Endothelial cell (in vitro differentiated cells): ENCODE results near the gene PEX5L. TPM values are rescaled to one million over a fixed set of nuclear protein-coding genes. Genes with fewer than 3 reads are reported as not detected.

ENCODE experiments used
- DNase-seq: peaks from one replicate; pipeline ENCODE4 v3.0.0; 2021; ENCODE audit warnings: low spot score
- H3K27ac Mint-ChIP-seq: one replicate; pipeline ENCODE4 v1.8.0; 2021; ENCODE audit warnings: mixed read lengths, inconsistent platforms; ENCODE audit not compliant: unreplicated experiment
- H3K27me3 Mint-ChIP-seq: one replicate; pipeline ENCODE4 v1.8.0; 2021; ENCODE audit warnings: mild to moderate bottlenecking, moderate library complexity, mixed read lengths, inconsistent platforms; ENCODE audit not compliant: unreplicated experiment
- H3K36me3 Mint-ChIP-seq: one replicate; pipeline ENCODE4 v1.8.0; 2021; ENCODE audit warnings: mild to moderate bottlenecking, low read depth, mixed read lengths, inconsistent platforms; ENCODE audit not compliant: unreplicated experiment
- H3K4me1 Mint-ChIP-seq: one replicate; pipeline ENCODE4 v1.8.0; 2021; ENCODE audit warnings: mild to moderate bottlenecking, mixed read lengths, inconsistent platforms; ENCODE audit not compliant: unreplicated experiment
- H3K4me3 Mint-ChIP-seq: one replicate; pipeline ENCODE4 v1.8.0; 2021; ENCODE audit warnings: mild to moderate bottlenecking, mixed read lengths, inconsistent platforms; ENCODE audit not compliant: unreplicated experiment
- H3K9me3 Mint-ChIP-seq: one replicate; pipeline ENCODE4 v1.8.0; 2021; ENCODE audit warnings: mixed read lengths, inconsistent platforms; ENCODE audit not compliant: unreplicated experiment
- total RNA-seq: library from RNA; stranded (reverse); fragmentation: NEBNext Ultra II Directional; extraction: Animal tissue kit (Norgen Biotek cat#: 25700); gene quantifications from one replicate; pipeline ENCODE4 v1.2.1, GENCODE V29; 2021; ENCODE audit not compliant: unreplicated experiment
- TF ChIP-seq, protein P1 (sequence below): fragments of 200-600 bp; sonication (generic); IDR thresholded peaks from one replicate; pipeline ENCODE4 v1.5.0; 2021; ENCODE audit warnings: antibody characterized with exemption; ENCODE audit not compliant: unreplicated experiment

The PEX5L gene
- total RNA-seq, 1 donor from 2014 or later = 5.2 TPM

DNA sequence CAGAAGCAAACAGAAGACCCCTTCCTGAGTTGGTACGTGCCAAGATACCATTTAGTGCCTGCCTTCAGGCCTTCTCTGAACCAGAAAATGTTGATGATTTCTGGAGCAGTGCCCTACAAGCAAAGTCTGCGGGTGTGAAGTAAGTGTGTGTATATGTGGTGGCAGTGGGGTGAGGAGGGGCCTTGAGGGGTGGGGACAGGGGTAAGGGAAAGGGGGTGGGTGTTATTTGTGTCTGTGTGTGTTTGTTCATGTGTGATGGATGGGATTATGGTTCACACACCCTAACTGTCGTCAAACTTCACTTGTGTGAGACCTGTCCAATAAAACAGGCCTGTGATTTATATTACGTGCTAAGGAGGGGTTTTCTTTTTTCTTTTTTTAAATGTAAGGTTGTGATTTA lies 291.7 kb downstream of the PEX5L start:
- TF ChIP-seq, protein P1, sequence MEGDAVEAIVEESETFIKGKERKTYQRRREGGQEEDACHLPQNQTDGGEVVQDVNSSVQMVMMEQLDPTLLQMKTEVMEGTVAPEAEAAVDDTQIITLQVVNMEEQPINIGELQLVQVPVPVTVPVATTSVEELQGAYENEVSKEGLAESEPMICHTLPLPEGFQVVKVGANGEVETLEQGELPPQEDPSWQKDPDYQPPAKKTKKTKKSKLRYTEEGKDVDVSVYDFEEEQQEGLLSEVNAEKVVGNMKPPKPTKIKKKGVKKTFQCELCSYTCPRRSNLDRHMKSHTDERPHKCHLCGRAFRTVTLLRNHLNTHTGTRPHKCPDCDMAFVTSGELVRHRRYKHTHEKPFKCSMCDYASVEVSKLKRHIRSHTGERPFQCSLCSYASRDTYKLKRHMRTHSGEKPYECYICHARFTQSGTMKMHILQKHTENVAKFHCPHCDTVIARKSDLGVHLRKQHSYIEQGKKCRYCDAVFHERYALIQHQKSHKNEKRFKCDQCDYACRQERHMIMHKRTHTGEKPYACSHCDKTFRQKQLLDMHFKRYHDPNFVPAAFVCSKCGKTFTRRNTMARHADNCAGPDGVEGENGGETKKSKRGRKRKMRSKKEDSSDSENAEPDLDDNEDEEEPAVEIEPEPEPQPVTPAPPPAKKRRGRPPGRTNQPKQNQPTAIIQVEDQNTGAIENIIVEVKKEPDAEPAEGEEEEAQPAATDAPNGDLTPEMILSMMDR = no peak
- no peak for DNase-seq
- H3K27me3 Mint-ChIP-seq = peaks cover 6% of the 10 kb centered on the region
- H3K4me3 Mint-ChIP-seq = no peak overlapping the region
- H3K36me3 Mint-ChIP-seq = peaks cover 32% of the 10 kb centered on the region
- H3K9me3 Mint-ChIP-seq = no peaks in the 10 kb centered on the region
- H3K27ac Mint-ChIP-seq = peak overlapping the region; percentile 78
- peaks cover 29% of the 10 kb centered on the region for H3K4me1 Mint-ChIP-seq
